ENCODE measurements around the gene FOXK1.

FOXK1 gene

GRCh38 chr7:4716946-4717795 lies 35.1 kb downstream of the FOXK1 start:
- no peaks in the 10 kb centered on the region for H3K9me3 ChIP-seq (ENCODE audit: control insufficient read depth, insufficient read depth, low read length)
- no peak overlapping the region for H3K9ac ChIP-seq (ENCODE audit: low read depth, low read length)
- no peaks in the 10 kb centered on the region for H3K36me3 ChIP-seq (ENCODE audit: control insufficient read depth, insufficient read depth, low read length)
- H3K27me3 ChIP-seq (ENCODE audit: control insufficient read depth, insufficient read depth, low read length): peaks cover 5% of the 10 kb centered on the region
- H3K4me3 ChIP-seq (ENCODE audit: low read depth, low read length): no peak overlapping the region
- no peaks in the 10 kb centered on the region for H3K4me1 ChIP-seq (ENCODE audit: control insufficient read depth, insufficient read depth, low read length)

- no peaks in the 10 kb centered on the region for H3K36me3 ChIP-seq (ENCODE audit: control insufficient read depth, insufficient read depth, low read length)
Observed at GRCh38 chr7:4718075-4718474, 36.0 kb downstream of the FOXK1 start.

GRCh38 chr7:4720225-4720624 lies 38.1 kb downstream of the FOXK1 start:
- H3K27me3 ChIP-seq (ENCODE audit: control insufficient read depth, insufficient read depth, low read length): no peaks in the 10 kb centered on the region
- no peak overlapping the region for H3K4me3 ChIP-seq (ENCODE audit: low read depth, low read length)
- H3K4me1 ChIP-seq (ENCODE audit: control insufficient read depth, insufficient read depth, low read length): no peaks in the 10 kb centered on the region
- no peaks in the 10 kb centered on the region for H3K36me3 ChIP-seq (ENCODE audit: control insufficient read depth, insufficient read depth, low read length)
- H3K9me3 ChIP-seq (ENCODE audit: control insufficient read depth, insufficient read depth, low read length): no peaks in the 10 kb centered on the region
- no peak overlapping the region for H3K9ac ChIP-seq (ENCODE audit: low read depth, low read length)

More at GRCh38 chr7:4718075-4718474, 36.0 kb downstream of the FOXK1 start:
- Histone ChIP-seq H3K4me1 (ENCODE audit: control insufficient read depth, insufficient read depth, low read length) (no peaks in the 10 kb centered on the region), H3K4me3 (ENCODE audit: low read depth, low read length) (no peak overlapping the region), H3K27me3 (ENCODE audit: control insufficient read depth, insufficient read depth, low read length) (no peaks in the 10 kb centered on the region), H3K9me3 (ENCODE audit: control insufficient read depth, insufficient read depth, low read length) (no peaks in the 10 kb centered on the region), H3K9ac (ENCODE audit: low read depth, low read length) (no peak overlapping the region)

- H3K4me1 ChIP-seq (ENCODE audit: control insufficient read depth, insufficient read depth, low read length): no peaks in the 10 kb centered on the region
- H3K4me3 ChIP-seq (ENCODE audit: low read depth, low read length): no peak overlapping the region
- no peak overlapping the region for H3K9ac ChIP-seq (ENCODE audit: low read depth, low read length)
- H3K9me3 ChIP-seq (ENCODE audit: control insufficient read depth, insufficient read depth, low read length): no peaks in the 10 kb centered on the region
- H3K36me3 ChIP-seq (ENCODE audit: control insufficient read depth, insufficient read depth, low read length): no peaks in the 10 kb centered on the region
- H3K27me3 ChIP-seq (ENCODE audit: control insufficient read depth, insufficient read depth, low read length): no peaks in the 10 kb centered on the region
Observed at GRCh38 chr7:4722308-4722707, 40.2 kb downstream of the FOXK1 start.

- no peaks in the 10 kb centered on the region for H3K36me3 ChIP-seq (ENCODE audit: control insufficient read depth, insufficient read depth, low read length)
- no peak overlapping the region for H3K4me3 ChIP-seq (ENCODE audit: low read depth, low read length)
- H3K9ac ChIP-seq (ENCODE audit: low read depth, low read length): no peak overlapping the region
- H3K4me1 ChIP-seq (ENCODE audit: control insufficient read depth, insufficient read depth, low read length): no peaks in the 10 kb centered on the region
- no peaks in the 10 kb centered on the region for H3K27me3 ChIP-seq (ENCODE audit: control insufficient read depth, insufficient read depth, low read length)
- H3K9me3 ChIP-seq (ENCODE audit: control insufficient read depth, insufficient read depth, low read length): no peaks in the 10 kb centered on the region
Observed at GRCh38 chr7:4722960-4723630, 41.0 kb downstream of the FOXK1 start.

- Histone ChIP-seq H3K4me3 (ENCODE audit: low read depth, low read length) (no peak overlapping the region), H3K9ac (ENCODE audit: low read depth, low read length) (no peak overlapping the region), H3K27me3 (ENCODE audit: control insufficient read depth, insufficient read depth, low read length) (no peaks in the 10 kb centered on the region), H3K36me3 (ENCODE audit: control insufficient read depth, insufficient read depth, low read length) (no peaks in the 10 kb centered on the region), H3K4me1 (ENCODE audit: control insufficient read depth, insufficient read depth, low read length) (no peaks in the 10 kb centered on the region), H3K9me3 (ENCODE audit: control insufficient read depth, insufficient read depth, low read length) (no peaks in the 10 kb centered on the region)
Observed at GRCh38 chr7:4724648-4725013, 42.5 kb downstream of the FOXK1 start.

DNA sequence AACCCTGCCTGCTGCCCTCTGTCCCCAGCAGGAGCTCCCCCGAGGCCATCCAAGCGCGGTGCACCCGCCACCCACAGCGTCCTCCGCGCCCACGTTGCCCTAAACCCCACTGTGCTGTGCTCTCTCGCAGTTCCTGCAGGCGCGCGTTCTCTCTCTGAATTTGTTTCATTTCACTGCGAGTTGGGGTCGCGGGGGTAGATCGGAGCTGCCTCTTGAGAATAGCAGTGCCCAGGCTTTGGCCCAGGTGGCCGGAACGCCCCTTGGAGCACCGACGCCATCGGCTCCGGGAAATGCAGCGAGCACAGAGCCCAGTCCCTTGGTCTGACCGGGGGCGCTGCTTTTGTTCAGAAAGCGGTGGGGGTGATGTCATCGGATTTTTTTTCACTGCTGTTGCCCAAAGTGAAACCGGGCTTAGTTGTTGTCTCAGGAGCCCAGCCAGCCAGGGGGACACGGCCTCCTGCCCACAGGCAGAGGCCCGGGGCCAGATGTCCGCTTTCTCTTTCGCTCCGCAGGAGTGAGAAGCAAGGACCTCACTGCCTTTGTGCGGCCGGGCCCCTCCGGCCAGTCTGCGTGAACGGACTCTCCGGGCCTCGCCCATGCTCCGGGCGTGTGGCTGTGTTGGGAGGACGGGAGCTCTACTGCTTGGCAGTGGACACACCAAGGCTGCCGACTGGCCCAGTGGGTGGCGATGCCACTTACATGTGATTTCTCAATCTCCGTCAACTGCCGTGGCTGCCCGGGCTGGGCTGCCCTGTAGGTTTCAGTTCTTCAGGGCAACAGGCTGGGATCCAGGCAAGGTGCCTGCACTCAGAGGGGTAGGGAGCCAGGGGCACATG lies 43.1 kb downstream of the FOXK1 start:
- no peak overlapping the region for H3K4me3 ChIP-seq (ENCODE audit: low read depth, low read length)

GRCh38 chr7:4725850-4726450 lies 43.9 kb downstream of the FOXK1 start:
- Histone ChIP-seq H3K9ac (ENCODE audit: low read depth, low read length) (no peak overlapping the region), H3K4me1 (ENCODE audit: control insufficient read depth, insufficient read depth, low read length) (no peaks in the 10 kb centered on the region), H3K4me3 (ENCODE audit: low read depth, low read length) (no peak overlapping the region), H3K9me3 (ENCODE audit: control insufficient read depth, insufficient read depth, low read length) (no peaks in the 10 kb centered on the region), H3K27me3 (ENCODE audit: control insufficient read depth, insufficient read depth, low read length) (no peaks in the 10 kb centered on the region), H3K36me3 (ENCODE audit: control insufficient read depth, insufficient read depth, low read length) (no peaks in the 10 kb centered on the region)

More for the DNA sequence above, 43.1 kb downstream of the FOXK1 start:
- Histone ChIP-seq H3K9me3 (ENCODE audit: control insufficient read depth, insufficient read depth, low read length) (no peaks in the 10 kb centered on the region), H3K4me1 (ENCODE audit: control insufficient read depth, insufficient read depth, low read length) (no peaks in the 10 kb centered on the region), H3K9ac (ENCODE audit: low read depth, low read length) (no peak overlapping the region), H3K27me3 (ENCODE audit: control insufficient read depth, insufficient read depth, low read length) (no peaks in the 10 kb centered on the region), H3K36me3 (ENCODE audit: control insufficient read depth, insufficient read depth, low read length) (no peaks in the 10 kb centered on the region)

DNA sequence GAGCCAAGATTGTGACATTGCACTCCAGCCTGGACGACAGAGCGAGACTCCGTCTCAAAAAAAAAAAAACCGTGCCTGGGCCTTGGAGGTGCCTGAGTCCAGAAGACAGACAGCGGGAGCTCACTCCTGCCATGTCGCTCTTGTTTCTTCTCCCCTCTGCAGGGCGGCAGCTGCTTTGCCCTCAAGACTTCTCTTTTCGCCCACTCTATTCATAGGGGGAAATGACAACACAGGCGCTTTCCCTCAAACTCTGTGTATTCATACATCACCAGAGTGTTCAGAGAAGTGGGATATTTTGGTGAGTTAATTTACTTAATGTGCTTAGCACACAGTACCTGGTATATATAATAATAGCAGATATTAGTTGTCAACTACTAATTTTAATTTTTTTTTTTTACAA lies 44.5 kb downstream of the FOXK1 start:
- no peak overlapping the region for H3K9ac ChIP-seq (ENCODE audit: low read depth, low read length)
- H3K4me1 ChIP-seq (ENCODE audit: control insufficient read depth, insufficient read depth, low read length): no peaks in the 10 kb centered on the region
- no peak overlapping the region for H3K4me3 ChIP-seq (ENCODE audit: low read depth, low read length)
- H3K27me3 ChIP-seq (ENCODE audit: control insufficient read depth, insufficient read depth, low read length): no peaks in the 10 kb centered on the region
- no peaks in the 10 kb centered on the region for H3K9me3 ChIP-seq (ENCODE audit: control insufficient read depth, insufficient read depth, low read length)
- H3K36me3 ChIP-seq (ENCODE audit: control insufficient read depth, insufficient read depth, low read length): no peaks in the 10 kb centered on the region

- Histone ChIP-seq H3K9me3 (ENCODE audit: control insufficient read depth, insufficient read depth, low read length) (no peaks in the 10 kb centered on the region), H3K9ac (ENCODE audit: low read depth, low read length) (no peak overlapping the region), H3K4me3 (ENCODE audit: low read depth, low read length) (no peak overlapping the region), H3K4me1 (ENCODE audit: control insufficient read depth, insufficient read depth, low read length) (no peaks in the 10 kb centered on the region), H3K36me3 (ENCODE audit: control insufficient read depth, insufficient read depth, low read length) (no peaks in the 10 kb centered on the region), H3K27me3 (ENCODE audit: control insufficient read depth, insufficient read depth, low read length) (no peaks in the 10 kb centered on the region)
Observed at GRCh38 chr7:4727914-4728705, 46.0 kb downstream of the FOXK1 start.

DNA sequence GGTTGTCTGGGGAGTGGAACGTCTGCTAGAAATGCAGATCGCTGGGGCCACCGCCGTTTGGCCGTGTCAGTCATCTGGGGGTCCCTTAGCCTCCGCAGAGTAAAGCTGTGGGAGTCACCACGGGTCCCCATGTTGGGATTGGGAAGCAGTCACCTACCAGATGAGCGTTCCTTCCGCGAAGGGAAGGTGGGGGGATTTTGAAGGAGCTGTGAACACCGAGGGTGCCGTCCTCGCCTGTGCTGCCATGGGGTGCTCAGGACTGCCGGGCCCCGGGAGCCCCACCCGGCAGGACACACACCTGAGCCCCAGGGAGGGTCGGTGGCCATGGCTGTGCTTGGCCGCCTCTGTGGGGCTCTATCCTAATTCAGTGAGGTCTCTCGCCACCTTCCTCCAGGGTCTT lies 47.2 kb downstream of the FOXK1 start:
- Histone ChIP-seq H3K9me3 (ENCODE audit: control insufficient read depth, insufficient read depth, low read length) (no peaks in the 10 kb centered on the region), H3K4me3 (ENCODE audit: low read depth, low read length) (no peak overlapping the region), H3K4me1 (ENCODE audit: control insufficient read depth, insufficient read depth, low read length) (no peaks in the 10 kb centered on the region), H3K27me3 (ENCODE audit: control insufficient read depth, insufficient read depth, low read length) (no peaks in the 10 kb centered on the region), H3K36me3 (ENCODE audit: control insufficient read depth, insufficient read depth, low read length) (no peaks in the 10 kb centered on the region), H3K9ac (ENCODE audit: low read depth, low read length) (no peak overlapping the region)

Data from iPS-15b (cell line).